Testis (tissue), 2 donors: ENCODE measurements around the gene RTN4IP1.

Source experiments
- POLR2A ChIP-seq: fragments of 450-650 bp; IDR thresholded peaks from one replicate; pipeline ENCODE4 v1.6.1; 2017; ENCODE audit warnings: antibody characterized with exemption, mild to moderate bottlenecking, moderate library complexity
- TF ChIP-seq, protein P1 (sequence below), 3 experiments: fragments of 450-650 bp in 2 of 3; fragments of 200-600 bp in 1 of 3; sonication (generic) in 1 of 3; IDR thresholded peaks; one replicate each; pipeline ENCODE4 v1.5.1; 2016 to 2019; ENCODE audit warnings: antibody characterized with exemption in 3 of 3, mild to moderate bottlenecking in 2 of 3, moderate library complexity in 1 of 3

DNA sequence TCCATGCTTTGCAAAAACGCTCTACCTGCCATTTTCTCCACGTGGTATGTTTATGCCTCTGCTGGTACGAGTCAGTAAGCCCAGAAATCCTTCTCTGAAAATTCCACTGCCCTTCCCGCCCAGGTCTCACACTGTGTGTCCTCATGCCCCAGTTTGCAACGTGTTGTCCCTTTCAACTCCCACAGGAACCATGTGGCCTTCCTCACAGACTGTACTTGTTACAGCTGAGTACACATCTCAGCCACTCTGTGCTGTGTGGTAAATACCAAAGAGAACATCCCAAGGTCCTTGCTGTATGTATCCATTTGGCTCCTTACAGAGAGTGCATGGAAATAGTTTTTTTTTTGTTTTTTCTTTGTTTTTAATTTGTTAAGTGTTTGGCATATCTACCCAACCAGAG lies 56.9 kb downstream of the RTN4IP1 start:
- TF ChIP-seq, protein P1, sequence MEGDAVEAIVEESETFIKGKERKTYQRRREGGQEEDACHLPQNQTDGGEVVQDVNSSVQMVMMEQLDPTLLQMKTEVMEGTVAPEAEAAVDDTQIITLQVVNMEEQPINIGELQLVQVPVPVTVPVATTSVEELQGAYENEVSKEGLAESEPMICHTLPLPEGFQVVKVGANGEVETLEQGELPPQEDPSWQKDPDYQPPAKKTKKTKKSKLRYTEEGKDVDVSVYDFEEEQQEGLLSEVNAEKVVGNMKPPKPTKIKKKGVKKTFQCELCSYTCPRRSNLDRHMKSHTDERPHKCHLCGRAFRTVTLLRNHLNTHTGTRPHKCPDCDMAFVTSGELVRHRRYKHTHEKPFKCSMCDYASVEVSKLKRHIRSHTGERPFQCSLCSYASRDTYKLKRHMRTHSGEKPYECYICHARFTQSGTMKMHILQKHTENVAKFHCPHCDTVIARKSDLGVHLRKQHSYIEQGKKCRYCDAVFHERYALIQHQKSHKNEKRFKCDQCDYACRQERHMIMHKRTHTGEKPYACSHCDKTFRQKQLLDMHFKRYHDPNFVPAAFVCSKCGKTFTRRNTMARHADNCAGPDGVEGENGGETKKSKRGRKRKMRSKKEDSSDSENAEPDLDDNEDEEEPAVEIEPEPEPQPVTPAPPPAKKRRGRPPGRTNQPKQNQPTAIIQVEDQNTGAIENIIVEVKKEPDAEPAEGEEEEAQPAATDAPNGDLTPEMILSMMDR (IDR thresholded peaks at IDR 0.05): no peak
- TF ChIP-seq POLR2A: no peak
